LNCAP (cell line): ENCODE data around the gene ETV3L.
A peak's percentile ranks its signal among the peaks of the same experiment; 100 is the strongest.

ENCODE experiments used
- TF ChIP-seq, protein P1 (sequence below): fragments of 450-650 bp; IDR thresholded peaks from 2 replicates; pipeline ENCODE4 v1.5.1; 2017; ENCODE audit warnings: mild to moderate bottlenecking

The ETV3L gene

GRCh38 chr1:157091186-157091585 lies 8.4 kb downstream of the ETV3L start:
- TF ChIP-seq, protein P1, sequence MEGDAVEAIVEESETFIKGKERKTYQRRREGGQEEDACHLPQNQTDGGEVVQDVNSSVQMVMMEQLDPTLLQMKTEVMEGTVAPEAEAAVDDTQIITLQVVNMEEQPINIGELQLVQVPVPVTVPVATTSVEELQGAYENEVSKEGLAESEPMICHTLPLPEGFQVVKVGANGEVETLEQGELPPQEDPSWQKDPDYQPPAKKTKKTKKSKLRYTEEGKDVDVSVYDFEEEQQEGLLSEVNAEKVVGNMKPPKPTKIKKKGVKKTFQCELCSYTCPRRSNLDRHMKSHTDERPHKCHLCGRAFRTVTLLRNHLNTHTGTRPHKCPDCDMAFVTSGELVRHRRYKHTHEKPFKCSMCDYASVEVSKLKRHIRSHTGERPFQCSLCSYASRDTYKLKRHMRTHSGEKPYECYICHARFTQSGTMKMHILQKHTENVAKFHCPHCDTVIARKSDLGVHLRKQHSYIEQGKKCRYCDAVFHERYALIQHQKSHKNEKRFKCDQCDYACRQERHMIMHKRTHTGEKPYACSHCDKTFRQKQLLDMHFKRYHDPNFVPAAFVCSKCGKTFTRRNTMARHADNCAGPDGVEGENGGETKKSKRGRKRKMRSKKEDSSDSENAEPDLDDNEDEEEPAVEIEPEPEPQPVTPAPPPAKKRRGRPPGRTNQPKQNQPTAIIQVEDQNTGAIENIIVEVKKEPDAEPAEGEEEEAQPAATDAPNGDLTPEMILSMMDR: no peak

- TF ChIP-seq, protein P1: no peak
These were observed 8.8 kb downstream of the ETV3L start for GRCh38 chr1:157090771-157091170.

DNA sequence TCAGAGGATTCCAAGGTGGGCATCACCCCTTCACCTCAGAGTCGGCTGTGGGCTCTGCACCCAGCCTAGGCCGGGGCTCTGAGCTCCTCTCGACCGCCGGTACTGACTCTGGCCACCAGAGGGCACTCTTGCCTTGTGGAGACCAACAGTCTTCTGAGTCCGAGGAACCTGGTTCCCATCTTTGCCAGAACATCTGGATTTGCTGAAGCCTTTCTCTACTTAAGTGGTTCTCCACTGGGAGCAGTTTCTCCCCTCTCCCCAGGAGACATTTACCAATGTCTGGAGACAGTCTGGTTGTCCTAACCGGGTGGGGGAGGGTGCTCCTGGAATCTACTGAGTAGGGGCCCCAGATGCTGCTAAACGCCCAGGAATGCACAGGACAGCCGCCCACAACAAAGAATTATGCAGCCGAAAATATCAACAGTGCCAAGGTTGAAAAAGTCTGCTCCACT lies 9.4 kb downstream of the ETV3L start:
- TF ChIP-seq, protein P1: peak; percentile 98

- TF ChIP-seq, protein P1: no peak
These were observed 9.8 kb downstream of the ETV3L start for GRCh38 chr1:157089789-157090188.

GRCh38 chr1:157088607-157089006 lies 11.0 kb downstream of the ETV3L start:
- TF ChIP-seq, protein P1: no peak

DNA sequence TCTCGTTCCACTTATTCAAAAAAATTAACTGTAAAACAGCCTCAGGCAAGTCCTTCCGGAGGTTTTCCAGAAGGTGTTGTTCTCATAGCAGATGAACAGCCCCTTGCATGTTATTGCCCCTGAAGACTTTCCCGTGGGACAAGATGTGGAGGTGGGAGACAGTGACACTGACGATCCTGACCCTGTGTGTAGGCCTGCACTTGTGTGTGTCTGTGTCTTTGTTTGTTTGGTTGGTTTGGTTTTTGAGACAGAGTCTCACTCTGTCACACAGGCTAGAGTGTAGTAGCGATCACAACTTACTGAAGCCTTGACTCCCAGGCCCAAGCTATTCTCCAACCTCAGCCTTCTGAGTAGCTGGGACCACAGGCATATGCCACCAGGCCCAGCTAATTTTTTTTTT lies 12.6 kb downstream of the ETV3L start:
- TF ChIP-seq, protein P1: no peak

GRCh38 chr1:157086299-157086698 lies 13.3 kb downstream of the ETV3L start:
- TF ChIP-seq, protein P1: no peak

DNA sequence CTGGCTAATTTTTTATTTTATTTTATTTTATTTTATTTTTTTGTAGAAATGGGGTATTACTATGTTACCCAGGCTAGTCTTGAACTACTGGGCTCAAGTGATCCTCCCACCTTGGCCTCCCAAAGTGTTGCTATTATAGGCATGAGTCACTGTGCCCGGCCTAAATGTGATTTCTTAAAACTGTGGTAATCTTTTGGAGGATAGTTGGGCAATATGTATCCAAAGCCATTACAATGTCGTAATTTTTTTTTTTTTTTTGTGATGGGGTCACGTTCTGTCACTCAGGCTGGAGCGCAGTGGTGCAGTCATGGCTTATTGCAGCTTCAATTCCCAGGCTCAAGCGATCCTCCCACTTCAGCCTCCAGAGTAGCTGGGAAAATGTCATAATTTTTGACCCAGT lies 14.2 kb downstream of the ETV3L start:
- TF ChIP-seq, protein P1: no peak
